WTC11 (cell line): ENCODE results near the gene FAM53A.

Experiments used
- ZNF263 ChIP-seq: sonication (generic); formaldehyde crosslinking; IDR thresholded peaks from 2 replicates; pipeline ENCODE4 v1.8.1; 2022; ENCODE audit warnings: low read depth, mild to moderate bottlenecking, moderate library complexity, missing genetic modification reagents
- TF ChIP-seq, protein P1 (sequence below): fragments of 200-600 bp; IDR thresholded peaks from 2 replicates; pipeline ENCODE4 v1.8.0; 2022; ENCODE audit warnings: antibody characterized with exemption

DNA sequence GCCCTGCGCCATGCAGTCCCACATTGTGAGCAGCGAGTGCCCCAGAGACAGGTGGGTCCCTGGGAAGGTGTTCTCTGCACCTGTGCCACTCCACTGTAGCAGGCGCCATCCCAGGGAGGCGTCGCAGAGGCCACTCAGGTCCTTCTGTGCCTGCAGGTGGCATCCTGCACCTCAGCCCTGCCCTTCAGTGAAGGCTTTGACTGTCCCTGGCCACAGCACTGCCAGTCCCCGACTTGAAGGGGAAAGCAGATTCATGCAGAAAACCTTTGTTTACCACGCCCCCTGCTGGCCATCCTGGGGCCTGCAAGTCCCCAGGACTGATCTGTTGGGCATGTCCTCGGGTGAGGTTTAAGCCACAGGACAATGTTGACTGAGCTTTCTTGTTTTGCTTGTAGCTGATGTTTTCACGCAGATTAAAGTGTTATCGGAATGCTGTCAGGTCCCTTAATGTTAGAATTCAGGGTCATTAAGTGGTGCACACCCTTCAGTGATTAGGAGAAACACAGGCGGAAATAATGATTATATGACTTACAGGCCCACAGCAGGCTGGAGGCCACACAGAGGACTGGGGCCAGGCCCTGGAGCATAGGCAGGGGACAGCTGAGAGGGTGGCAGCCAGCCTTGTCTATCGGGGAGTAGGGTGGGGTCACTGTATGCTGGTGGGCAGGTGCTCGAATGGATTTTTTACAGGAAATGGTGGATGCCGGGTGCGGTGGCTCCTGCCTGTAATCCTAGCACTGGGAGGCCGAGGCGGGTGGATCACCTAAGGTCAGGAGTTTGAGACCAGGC lies 42.2 kb upstream of the FAM53A start:
- TF ChIP-seq ZNF263 (CRISPR knock-in tag), result no peak
- TF ChIP-seq, protein P1, sequence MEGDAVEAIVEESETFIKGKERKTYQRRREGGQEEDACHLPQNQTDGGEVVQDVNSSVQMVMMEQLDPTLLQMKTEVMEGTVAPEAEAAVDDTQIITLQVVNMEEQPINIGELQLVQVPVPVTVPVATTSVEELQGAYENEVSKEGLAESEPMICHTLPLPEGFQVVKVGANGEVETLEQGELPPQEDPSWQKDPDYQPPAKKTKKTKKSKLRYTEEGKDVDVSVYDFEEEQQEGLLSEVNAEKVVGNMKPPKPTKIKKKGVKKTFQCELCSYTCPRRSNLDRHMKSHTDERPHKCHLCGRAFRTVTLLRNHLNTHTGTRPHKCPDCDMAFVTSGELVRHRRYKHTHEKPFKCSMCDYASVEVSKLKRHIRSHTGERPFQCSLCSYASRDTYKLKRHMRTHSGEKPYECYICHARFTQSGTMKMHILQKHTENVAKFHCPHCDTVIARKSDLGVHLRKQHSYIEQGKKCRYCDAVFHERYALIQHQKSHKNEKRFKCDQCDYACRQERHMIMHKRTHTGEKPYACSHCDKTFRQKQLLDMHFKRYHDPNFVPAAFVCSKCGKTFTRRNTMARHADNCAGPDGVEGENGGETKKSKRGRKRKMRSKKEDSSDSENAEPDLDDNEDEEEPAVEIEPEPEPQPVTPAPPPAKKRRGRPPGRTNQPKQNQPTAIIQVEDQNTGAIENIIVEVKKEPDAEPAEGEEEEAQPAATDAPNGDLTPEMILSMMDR, result peak; percentile 98
